ENCODE data around the gene SPAG17.

DNA sequence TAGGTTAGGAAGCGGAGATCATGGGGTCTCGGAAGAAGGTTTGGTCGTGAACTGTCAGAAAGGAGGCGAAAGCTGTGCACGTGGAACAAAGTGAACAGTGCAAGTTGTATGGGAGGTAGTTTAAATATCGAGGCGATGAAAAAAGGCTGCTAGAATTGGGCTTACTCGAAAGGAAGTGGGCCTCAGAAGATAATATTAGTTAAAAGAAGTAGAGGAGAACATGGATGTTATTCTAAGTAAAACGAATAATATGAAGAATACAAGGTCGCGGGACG is 254.9 kb downstream of the SPAG17 start:
- TF ChIP-seq, protein P1, sequence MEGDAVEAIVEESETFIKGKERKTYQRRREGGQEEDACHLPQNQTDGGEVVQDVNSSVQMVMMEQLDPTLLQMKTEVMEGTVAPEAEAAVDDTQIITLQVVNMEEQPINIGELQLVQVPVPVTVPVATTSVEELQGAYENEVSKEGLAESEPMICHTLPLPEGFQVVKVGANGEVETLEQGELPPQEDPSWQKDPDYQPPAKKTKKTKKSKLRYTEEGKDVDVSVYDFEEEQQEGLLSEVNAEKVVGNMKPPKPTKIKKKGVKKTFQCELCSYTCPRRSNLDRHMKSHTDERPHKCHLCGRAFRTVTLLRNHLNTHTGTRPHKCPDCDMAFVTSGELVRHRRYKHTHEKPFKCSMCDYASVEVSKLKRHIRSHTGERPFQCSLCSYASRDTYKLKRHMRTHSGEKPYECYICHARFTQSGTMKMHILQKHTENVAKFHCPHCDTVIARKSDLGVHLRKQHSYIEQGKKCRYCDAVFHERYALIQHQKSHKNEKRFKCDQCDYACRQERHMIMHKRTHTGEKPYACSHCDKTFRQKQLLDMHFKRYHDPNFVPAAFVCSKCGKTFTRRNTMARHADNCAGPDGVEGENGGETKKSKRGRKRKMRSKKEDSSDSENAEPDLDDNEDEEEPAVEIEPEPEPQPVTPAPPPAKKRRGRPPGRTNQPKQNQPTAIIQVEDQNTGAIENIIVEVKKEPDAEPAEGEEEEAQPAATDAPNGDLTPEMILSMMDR (IDR thresholded peaks at IDR 0.05) = no peak
- no peak for TF ChIP-seq EP300 (IDR thresholded peaks at IDR 0.05)
- no peak for TF ChIP-seq POLR2AphosphoS5 (IDR thresholded peaks at IDR 0.05)

All from suprapubic skin (tissue), 4 donors.